Erythroblast (primary cell): ENCODE measurements around the gene CCDC134.

Source experiments
- DNase-seq, 2 experiments: peaks; one replicate each; lab custom pipeline; 2025; lab: John Stamatoyannopoulos, UW
- GATA1 ChIP-seq: IDR thresholded peaks from 2 replicates; pipeline ENCODE4 v1.6.1; 2011; ENCODE audit warnings: low read depth, mild to moderate bottlenecking, control low read depth, low read length, moderate library complexity
- POLR2A ChIP-seq: IDR thresholded peaks from 2 replicates; pipeline ENCODE4 v1.6.1; 2011; ENCODE audit warnings: mild to moderate bottlenecking, low read length

CCDC134 gene

DNA sequence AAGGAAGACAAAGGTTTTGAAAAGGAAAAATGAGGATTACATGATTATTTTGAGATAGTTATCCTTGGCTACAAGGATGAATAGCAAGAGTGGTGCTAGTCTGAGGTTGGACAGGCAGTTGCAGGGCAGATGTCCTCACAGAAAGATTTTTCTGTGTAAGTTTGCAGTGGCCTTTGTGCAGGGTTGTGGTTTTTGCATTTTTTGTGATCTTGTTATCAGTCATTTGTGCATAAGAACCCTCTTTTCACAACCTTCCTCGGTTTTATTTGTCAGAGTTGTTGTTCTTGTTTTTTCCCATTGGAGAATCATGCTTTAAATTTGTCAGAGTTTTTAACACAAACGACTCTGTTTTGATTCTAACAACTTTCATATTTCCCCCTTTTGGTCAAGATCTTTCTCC is 1.4 kb downstream of the CCDC134 start:
- TF ChIP-seq POLR2A, result no peak
- TF ChIP-seq GATA1, result no peak
- no peak for DNase-seq

DNA sequence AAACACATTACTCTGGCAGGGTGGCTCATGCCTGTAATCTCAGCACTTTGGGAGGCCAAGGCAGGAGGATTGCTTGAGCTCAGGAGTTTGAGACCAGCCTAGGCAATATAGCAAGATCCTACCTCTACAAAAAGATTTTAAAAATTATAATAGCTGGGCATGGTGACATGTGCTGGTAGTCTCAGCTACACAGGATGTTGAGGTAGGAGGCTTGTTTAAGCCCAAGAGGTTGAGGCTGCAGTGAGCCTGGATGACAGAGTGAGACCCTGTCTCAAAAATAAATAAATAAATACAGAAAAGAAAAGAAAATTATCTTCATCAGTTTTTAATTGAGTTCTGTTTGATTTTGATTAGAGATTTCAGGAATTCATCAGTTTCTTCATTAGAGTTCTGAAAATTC is 5.2 kb downstream of the CCDC134 start:
- no peak for DNase-seq
- no peak for TF ChIP-seq POLR2A
- TF ChIP-seq GATA1, result no peak

DNA sequence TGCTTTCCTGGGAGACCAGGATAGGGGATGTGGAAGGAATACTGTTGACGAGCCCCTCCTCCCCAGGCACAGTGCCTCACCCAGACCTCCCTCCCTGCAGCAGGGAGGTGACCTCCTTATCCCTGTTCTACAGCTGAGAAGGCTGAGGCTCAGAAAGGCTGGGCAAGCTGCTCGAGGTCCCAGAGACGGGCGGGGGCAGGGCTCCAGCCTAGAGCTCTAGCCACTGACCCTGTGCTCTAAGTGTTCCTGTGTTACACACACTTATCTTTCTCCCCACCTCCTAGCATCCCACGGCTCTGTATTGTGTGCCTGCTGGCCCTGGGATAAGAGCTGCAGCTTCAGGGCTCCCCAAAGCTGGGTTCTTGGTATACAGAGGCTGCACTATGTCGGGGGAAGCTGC is 7.9 kb downstream of the CCDC134 start:
- TF ChIP-seq GATA1, result no peak
- DNase-seq, result peak; percentile 71 to 87

GRCh38 chr22:41810022-41810421 is 9.5 kb downstream of the CCDC134 start:
- TF ChIP-seq GATA1 (no peak), POLR2A (no peak)
- no peak for DNase-seq

GRCh38 chr22:41812805-41813545 is 12.5 kb downstream of the CCDC134 start:
- DNase-seq, result no peak
- TF ChIP-seq POLR2A (no peak), GATA1 (no peak)

- DNase-seq, result no peak
- TF ChIP-seq GATA1, result no peak
- no peak for TF ChIP-seq POLR2A
Observed at GRCh38 chr22:41813726-41814410, 13.4 kb downstream of the CCDC134 start.

- no peak for DNase-seq
- TF ChIP-seq GATA1, result no peak
- no peak for TF ChIP-seq POLR2A
Observed at GRCh38 chr22:41815716-41816115, 15.2 kb downstream of the CCDC134 start.

GRCh38 chr22:41816241-41816640 is 15.8 kb downstream of the CCDC134 start:
- no peak for DNase-seq
- TF ChIP-seq GATA1, result no peak

GRCh38 chr22:41816871-41817270 is 16.4 kb downstream of the CCDC134 start:
- no peak for DNase-seq

DNA sequence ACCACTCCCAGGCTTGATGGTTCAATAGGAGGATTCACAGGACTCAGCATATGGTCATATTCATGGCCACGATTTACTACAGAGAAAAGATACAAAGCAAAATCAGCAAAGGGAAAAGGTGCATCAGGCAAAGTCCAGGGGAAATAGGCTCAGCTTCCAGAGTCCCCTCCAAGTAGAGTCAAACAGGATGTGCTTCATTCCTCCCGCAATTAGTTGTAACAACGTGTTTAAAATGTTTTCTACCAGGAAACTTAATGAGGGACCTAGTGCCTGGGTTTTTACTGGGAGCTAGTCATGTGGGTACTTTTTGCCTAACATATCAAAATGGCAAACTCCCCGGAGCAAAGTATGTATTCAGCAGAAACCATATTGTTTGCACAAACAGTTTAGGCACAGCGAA is 17.5 kb downstream of the CCDC134 start:
- no peak for DNase-seq
- TF ChIP-seq POLR2A (no peak), GATA1 (no peak)

More at GRCh38 chr22:41816871-41817270, 16.4 kb downstream of the CCDC134 start:
- TF ChIP-seq POLR2A, result no peak
- no peak for TF ChIP-seq GATA1

DNA sequence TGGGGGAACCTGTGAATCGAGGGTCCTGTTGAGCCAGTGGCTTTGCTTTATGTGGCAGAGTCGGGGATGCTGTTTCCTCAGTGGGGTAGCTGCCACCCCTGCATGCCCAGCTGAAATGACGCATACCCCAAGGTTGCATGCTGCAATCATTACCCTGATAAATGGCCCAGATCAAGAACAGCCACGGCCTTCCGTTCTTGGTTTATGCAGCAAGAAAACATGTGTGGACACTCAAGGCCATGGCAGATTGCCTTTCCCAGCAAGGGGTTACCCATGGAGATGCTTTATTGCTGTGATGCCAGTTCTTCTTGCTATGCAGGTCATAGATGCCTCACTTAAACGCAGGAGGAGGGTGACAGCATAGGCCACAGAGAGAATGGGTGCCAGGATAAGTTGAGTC is 18.1 kb downstream of the CCDC134 start:
- no peak for TF ChIP-seq GATA1
- no peak for DNase-seq

DNA sequence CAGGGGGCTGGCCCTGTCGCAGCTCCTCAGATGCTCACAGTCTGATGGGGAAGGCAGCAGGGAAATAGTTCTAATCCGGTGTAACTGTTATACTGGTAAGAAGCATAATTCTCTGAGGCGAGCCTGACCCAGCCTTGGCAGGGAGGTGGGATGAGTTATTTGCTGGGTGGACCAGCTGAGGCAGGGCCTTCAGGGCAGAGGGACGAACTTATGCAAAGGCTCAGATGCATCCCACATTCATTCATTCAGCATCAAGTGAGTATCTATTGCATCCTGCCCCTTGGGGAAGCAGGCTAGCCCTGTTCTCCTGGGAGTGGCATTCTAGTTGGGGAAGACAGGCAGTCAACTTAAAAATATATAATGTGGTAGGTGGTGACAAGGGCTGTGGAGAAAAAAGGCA is 18.8 kb downstream of the CCDC134 start:
- TF ChIP-seq POLR2A (no peak), GATA1 (no peak)
- DNase-seq, result no peak

DNA sequence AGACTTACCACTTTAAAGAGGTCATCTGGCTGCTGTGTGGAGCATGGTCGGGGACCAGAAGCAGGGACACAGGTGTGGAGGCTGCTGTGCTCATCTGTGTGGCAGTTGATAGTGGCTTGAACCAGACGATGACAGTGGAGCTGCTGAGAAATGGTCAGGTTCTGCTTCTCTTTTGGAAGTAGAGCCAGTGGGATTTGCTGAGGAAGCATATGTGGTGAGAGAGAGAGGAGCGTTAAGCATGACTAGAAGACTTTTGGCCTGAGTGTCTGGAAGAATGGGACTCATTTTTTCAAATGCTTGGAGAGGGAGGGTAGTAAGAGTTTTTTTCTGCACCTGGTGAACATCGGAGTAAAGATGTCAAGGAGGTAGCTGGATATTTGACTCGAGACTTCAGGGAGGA is 20.0 kb downstream of the CCDC134 start:
- TF ChIP-seq POLR2A (no peak), GATA1 (no peak)

GRCh38 chr22:41821471-41822316 is 21.2 kb downstream of the CCDC134 start:
- no peak for DNase-seq
- TF ChIP-seq POLR2A (no peak), GATA1 (no peak)

More for the DNA sequence above, 20.0 kb downstream of the CCDC134 start:
- no peak for DNase-seq

DNA sequence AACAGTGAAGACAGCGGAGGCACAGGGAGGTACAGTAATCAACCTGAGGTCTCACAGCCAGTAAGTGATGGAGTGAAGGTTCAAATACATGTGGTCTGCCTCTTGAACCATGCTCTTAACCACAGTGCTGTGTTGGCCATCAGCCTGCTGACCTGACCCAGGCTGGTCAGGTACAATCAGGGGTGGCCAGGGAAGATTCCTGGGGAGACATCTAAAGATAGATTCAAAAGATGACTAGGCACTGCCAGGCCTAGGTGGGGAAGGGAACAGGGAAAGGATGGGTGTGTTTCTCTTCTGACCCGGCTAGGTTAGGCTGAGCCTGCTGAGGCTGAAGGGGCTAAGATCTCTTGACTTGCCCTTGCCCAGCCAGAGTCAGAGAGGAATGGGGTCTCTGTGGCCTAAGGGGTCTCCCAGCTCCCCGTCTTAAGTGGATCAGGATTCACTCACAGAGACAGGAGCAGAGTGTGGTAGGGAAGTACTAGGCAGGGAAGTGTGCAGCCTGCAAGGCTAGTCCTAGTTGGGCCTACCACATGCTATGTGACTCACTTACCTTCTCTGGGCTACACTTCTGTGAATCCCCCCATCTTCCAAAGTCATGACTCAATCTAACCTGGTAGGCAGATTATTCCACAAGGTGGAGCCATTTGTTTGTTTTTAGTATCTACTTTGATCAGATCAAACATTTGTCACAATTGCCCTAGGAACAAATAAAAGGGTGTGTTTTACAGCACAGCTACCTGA is 22.0 kb downstream of the CCDC134 start:
- DNase-seq, result peak; percentile 65 to 72
- TF ChIP-seq POLR2A (no peak), GATA1 (no peak)
